Loucy (cell line): Measurements from ENCODE around the gene PAFAH1B1.

Source experiments
- H2AFZ ChIP-seq: fragments of 200-600 bp; sonication (generic); 2 replicates; pipeline ENCODE4 v1.6.0; 2016; ENCODE audit warnings: antibody characterized with exemption, mild to moderate bottlenecking, low read length, moderate library complexity
- H3F3A ChIP-seq: fragments of 200-600 bp; 2 replicates; pipeline ENCODE4 v1.6.0; 2016; ENCODE audit warnings: antibody characterized with exemption, low read depth, mild to moderate bottlenecking
- H3K27me3 ChIP-seq: fragments of 200-600 bp; sonication (generic); 2 replicates; pipeline ENCODE4 v1.6.1; 2014; ENCODE audit warnings: low read length, mild to moderate bottlenecking; ENCODE audit not compliant: insufficient read depth, poor library complexity, severe bottlenecking
- H3K36me3 ChIP-seq: fragments of 200-600 bp; sonication (generic); 2 replicates; pipeline ENCODE4 v1.6.1; 2016; ENCODE audit warnings: low read length; ENCODE audit not compliant: insufficient read depth
- H3K4me1 ChIP-seq: fragments of 200-600 bp; sonication (generic); 2 replicates; pipeline ENCODE4 v1.5.1; 2014; ENCODE audit warnings: low read length, mild to moderate bottlenecking; ENCODE audit not compliant: insufficient read depth, poor library complexity, severe bottlenecking
- H3K4me2 ChIP-seq: fragments of 200-600 bp; sonication (generic); 2 replicates; pipeline ENCODE4 v1.6.0; 2014; ENCODE audit warnings: antibody characterized with exemption, low read length, low read depth, mild to moderate bottlenecking; ENCODE audit not compliant: poor library complexity, severe bottlenecking
- H3K4me3 ChIP-seq: fragments of 200-600 bp; sonication (generic); 2 replicates; pipeline ENCODE4 v1.5.1; 2014; ENCODE audit warnings: low read length, mild to moderate bottlenecking, mixed read lengths; ENCODE audit not compliant: poor library complexity, severe bottlenecking
- H3K79me2 ChIP-seq: fragments of 200-600 bp; sonication (generic); 2 replicates; pipeline ENCODE4 v1.6.1; 2014; ENCODE audit warnings: low read length; ENCODE audit not compliant: insufficient read depth
- H3K9ac ChIP-seq: fragments of 200-600 bp; sonication (generic); 2 replicates; pipeline ENCODE4 v1.6.0; 2014; ENCODE audit warnings: mild to moderate bottlenecking, low read depth, low read length, moderate library complexity; ENCODE audit not compliant: poor library complexity, severe bottlenecking
- H3K9me2 ChIP-seq: fragments of 200-600 bp; sonication (generic); replicated peaks from 2 replicates; pipeline ENCODE4 v1.6.1; 2016; ENCODE audit warnings: low read depth, low read length, mixed read lengths
- H3K9me3 ChIP-seq: fragments of 200-600 bp; sonication (generic); 2 replicates; pipeline ENCODE4 v1.6.1; 2014; ENCODE audit warnings: mild to moderate bottlenecking, antibody characterized with exemption, low read length, low read depth; ENCODE audit not compliant: insufficient read depth
- H4K20me1 ChIP-seq: fragments of 200-600 bp; sonication (generic); 2 replicates; pipeline ENCODE4 v1.6.0; 2014; ENCODE audit warnings: antibody characterized with exemption, low read length, mild to moderate bottlenecking; ENCODE audit not compliant: insufficient read depth, poor library complexity, severe bottlenecking
- EZH2phosphoT487 ChIP-seq: fragments of 200-600 bp; IDR thresholded peaks from 2 replicates; pipeline ENCODE4 v1.6.1; 2018; ENCODE audit warnings: antibody characterized with exemption, mild to moderate bottlenecking, moderate library complexity, borderline replicate concordance
- TF ChIP-seq, protein P1 (sequence below): fragments of 200-600 bp; sonication (generic); conservative IDR thresholded peaks from 2 replicates; pipeline ENCODE4 v1.5.1; 2014; ENCODE audit warnings: mild to moderate bottlenecking, antibody characterized with exemption, low read length

Gene PAFAH1B1

DNA sequence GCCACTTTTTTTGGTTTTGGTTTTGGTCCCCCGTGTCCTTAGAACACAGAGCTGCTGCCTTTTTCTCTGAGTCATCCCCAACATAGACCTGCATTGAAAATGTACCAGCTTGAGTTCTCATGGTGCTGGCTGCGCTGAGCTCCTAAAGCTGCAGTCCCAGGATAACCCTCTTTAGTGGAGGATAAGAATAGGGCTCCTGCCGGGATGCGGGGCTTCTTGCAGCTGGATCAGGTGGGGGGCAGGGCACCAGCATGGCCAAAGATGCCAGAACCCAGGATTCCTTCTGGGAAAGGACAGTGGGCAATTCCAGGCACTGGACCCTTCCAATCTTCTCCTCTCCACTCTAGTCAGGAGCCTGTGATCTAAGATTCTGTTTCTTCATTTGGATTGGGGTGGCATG, 126.4 kb downstream of the PAFAH1B1 start:
- no peak for TF ChIP-seq EZH2phosphoT487
- TF ChIP-seq, protein P1, sequence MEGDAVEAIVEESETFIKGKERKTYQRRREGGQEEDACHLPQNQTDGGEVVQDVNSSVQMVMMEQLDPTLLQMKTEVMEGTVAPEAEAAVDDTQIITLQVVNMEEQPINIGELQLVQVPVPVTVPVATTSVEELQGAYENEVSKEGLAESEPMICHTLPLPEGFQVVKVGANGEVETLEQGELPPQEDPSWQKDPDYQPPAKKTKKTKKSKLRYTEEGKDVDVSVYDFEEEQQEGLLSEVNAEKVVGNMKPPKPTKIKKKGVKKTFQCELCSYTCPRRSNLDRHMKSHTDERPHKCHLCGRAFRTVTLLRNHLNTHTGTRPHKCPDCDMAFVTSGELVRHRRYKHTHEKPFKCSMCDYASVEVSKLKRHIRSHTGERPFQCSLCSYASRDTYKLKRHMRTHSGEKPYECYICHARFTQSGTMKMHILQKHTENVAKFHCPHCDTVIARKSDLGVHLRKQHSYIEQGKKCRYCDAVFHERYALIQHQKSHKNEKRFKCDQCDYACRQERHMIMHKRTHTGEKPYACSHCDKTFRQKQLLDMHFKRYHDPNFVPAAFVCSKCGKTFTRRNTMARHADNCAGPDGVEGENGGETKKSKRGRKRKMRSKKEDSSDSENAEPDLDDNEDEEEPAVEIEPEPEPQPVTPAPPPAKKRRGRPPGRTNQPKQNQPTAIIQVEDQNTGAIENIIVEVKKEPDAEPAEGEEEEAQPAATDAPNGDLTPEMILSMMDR = no peak
- H3K4me1 ChIP-seq = peaks cover 3% of the 10 kb centered on the region
- no peaks in the 10 kb centered on the region for H3K36me3 ChIP-seq
- no peaks in the 10 kb centered on the region for H4K20me1 ChIP-seq
- no peak overlapping the region for H3K4me2 ChIP-seq
- H2AFZ ChIP-seq = no peak overlapping the region
- no peaks in the 10 kb centered on the region for H3K9me2 ChIP-seq
- H3K9ac ChIP-seq = no peak overlapping the region
- no peaks in the 10 kb centered on the region for H3F3A ChIP-seq
- no peak overlapping the region for H3K4me3 ChIP-seq
- H3K27me3 ChIP-seq = no peaks in the 10 kb centered on the region
- H3K9me3 ChIP-seq = no peaks in the 10 kb centered on the region
- H3K79me2 ChIP-seq = no peaks in the 10 kb centered on the region

DNA sequence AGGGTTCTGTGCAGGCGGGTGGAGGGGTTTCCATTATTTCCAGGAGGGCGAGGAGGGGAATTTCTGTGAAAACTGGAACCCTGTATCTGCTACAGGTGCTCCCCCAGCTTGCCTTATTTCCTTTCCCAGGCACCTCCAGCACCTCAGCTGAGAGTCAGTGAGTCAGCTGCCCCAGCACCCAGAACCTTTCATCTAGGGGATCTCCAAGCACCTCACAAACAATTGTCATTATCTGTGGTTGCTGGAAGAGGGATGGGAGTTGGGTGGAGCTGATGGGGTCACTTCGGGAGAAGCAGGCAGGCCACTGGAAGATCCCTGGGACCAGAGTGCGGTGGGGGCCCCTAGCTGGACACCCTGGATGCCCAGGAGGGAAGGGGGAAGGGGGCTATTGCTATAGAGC, 128.1 kb downstream of the PAFAH1B1 start:
- no peak overlapping the region for H3K4me2 ChIP-seq
- H3K9me2 ChIP-seq = no peaks in the 10 kb centered on the region
- H3K79me2 ChIP-seq = no peaks in the 10 kb centered on the region
- no peak overlapping the region for H2AFZ ChIP-seq
- no peaks in the 10 kb centered on the region for H3K27me3 ChIP-seq
- peaks cover 3% of the 10 kb centered on the region for H3K4me1 ChIP-seq
- H3F3A ChIP-seq = no peaks in the 10 kb centered on the region
- H3K9ac ChIP-seq = no peak overlapping the region
- H3K4me3 ChIP-seq = no peak overlapping the region
- TF ChIP-seq, protein P1 = no peak
- no peak for TF ChIP-seq EZH2phosphoT487
- no peaks in the 10 kb centered on the region for H3K9me3 ChIP-seq
- no peaks in the 10 kb centered on the region for H4K20me1 ChIP-seq
- no peaks in the 10 kb centered on the region for H3K36me3 ChIP-seq

DNA sequence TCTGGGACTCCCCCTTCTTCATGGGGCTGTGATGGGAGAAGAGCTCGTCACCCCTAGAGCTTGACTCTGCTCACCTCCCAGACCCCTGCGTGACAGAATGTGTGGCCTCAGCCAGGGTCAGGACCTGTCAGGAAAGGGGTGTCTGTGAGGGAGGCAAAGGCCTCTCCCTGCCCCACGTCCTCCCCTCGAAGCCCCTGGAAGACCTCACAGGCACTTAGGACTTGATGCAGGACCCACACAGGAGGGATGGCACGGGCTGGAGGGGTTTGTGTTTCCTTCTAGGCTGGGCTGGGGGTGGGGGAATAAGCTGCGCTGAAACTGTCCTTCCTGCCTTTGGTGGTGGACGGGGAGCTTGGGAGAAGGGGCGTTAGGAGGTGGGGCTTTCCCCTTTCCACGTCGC, 129.2 kb downstream of the PAFAH1B1 start:
- Histone ChIP-seq H3K9ac (no peak overlapping the region), H3K4me1 (no peaks in the 10 kb centered on the region), H3K36me3 (no peaks in the 10 kb centered on the region), H4K20me1 (no peaks in the 10 kb centered on the region), H3F3A (no peaks in the 10 kb centered on the region), H2AFZ (no peak overlapping the region), H3K9me3 (no peaks in the 10 kb centered on the region), H3K79me2 (no peaks in the 10 kb centered on the region), H3K9me2 (no peaks in the 10 kb centered on the region), H3K4me2 (no peak overlapping the region), H3K4me3 (no peak overlapping the region), H3K27me3 (no peaks in the 10 kb centered on the region)
- no peak for TF ChIP-seq EZH2phosphoT487
- TF ChIP-seq, protein P1 = no peak
